AG04449 (cell line): ENCODE data around the gene SLC8A3.

Source experiments
- CTCF ChIA-PET: fragments of 350-600 bp; formaldehyde crosslinking; extraction: SDS; loops from one replicate; lab custom pipeline; 2021; ENCODE audit warnings: antibody characterized with exemption; lab: Yijun Ruan, JAX
- POLR2A ChIA-PET: fragments of 400-600, 350-600 bp; formaldehyde crosslinking; extraction: SDS; loops from one replicate; lab custom pipeline; 2020; ENCODE audit warnings: antibody characterized with exemption, inconsistent platforms; lab: Yijun Ruan, JAX
- DNase-seq: peaks from one replicate; pipeline ENCODE4 v3.0.0-alpha.2; 2010; ENCODE audit warnings: low read depth, low spot score
- H3K4me3 ChIP-seq: 2 replicates; pipeline ENCODE4 v1.5.1; 2011; ENCODE audit warnings: low read depth, mild to moderate bottlenecking, control low read depth, low read length
- CTCF ChIP-seq: IDR thresholded peaks from one replicate; pipeline ENCODE4 v1.5.1; 2011; ENCODE audit warnings: mild to moderate bottlenecking, moderate library complexity, low read length, control low read depth, inconsistent platforms; ENCODE audit not compliant: insufficient read depth; ENCODE audit errors: missing control alignments

The SLC8A3 gene

GRCh38 chr14:70181276-70181675 lies 7.5 kb downstream of the SLC8A3 start:
- no peak for DNase-seq
- TF ChIP-seq CTCF, result no peak
- POLR2A ChIA-PET, result no interaction called here
- CTCF ChIA-PET, result no interaction called here
- no peak overlapping the region for H3K4me3 ChIP-seq

GRCh38 chr14:70180718-70181117 lies 8.0 kb downstream of the SLC8A3 start:
- POLR2A ChIA-PET, result no interaction called here
- CTCF ChIA-PET, result no interaction called here
- no peak for DNase-seq
- TF ChIP-seq CTCF, result no peak
- H3K4me3 ChIP-seq, result no peak overlapping the region

- DNase-seq, result no peak
- H3K4me3 ChIP-seq, result no peak overlapping the region
- POLR2A ChIA-PET, result no interaction called here
- TF ChIP-seq CTCF, result no peak
- CTCF ChIA-PET, result no interaction called here
Measured at GRCh38 chr14:70177081-70177800, 11.5 kb downstream of the SLC8A3 start.

- no peak overlapping the region for H3K4me3 ChIP-seq
- no peak for DNase-seq
- CTCF ChIA-PET, result no interaction called here
- POLR2A ChIA-PET, result no interaction called here
- no peak for TF ChIP-seq CTCF
Measured at GRCh38 chr14:70173569-70173968, 15.2 kb downstream of the SLC8A3 start.

GRCh38 chr14:70171726-70172125 lies 17.0 kb downstream of the SLC8A3 start:
- CTCF ChIA-PET, result no interaction called here
- TF ChIP-seq CTCF, result no peak
- H3K4me3 ChIP-seq, result no peak overlapping the region
- POLR2A ChIA-PET, result no interaction called here
- DNase-seq, result no peak

GRCh38 chr14:70170976-70171375 lies 17.8 kb downstream of the SLC8A3 start:
- no peak overlapping the region for H3K4me3 ChIP-seq
- no peak for TF ChIP-seq CTCF
- CTCF ChIA-PET, result no interaction called here
- DNase-seq, result no peak
- POLR2A ChIA-PET, result no interaction called here
